ENCODE measurements around the gene UQCR10.

Gene UQCR10

DNA sequence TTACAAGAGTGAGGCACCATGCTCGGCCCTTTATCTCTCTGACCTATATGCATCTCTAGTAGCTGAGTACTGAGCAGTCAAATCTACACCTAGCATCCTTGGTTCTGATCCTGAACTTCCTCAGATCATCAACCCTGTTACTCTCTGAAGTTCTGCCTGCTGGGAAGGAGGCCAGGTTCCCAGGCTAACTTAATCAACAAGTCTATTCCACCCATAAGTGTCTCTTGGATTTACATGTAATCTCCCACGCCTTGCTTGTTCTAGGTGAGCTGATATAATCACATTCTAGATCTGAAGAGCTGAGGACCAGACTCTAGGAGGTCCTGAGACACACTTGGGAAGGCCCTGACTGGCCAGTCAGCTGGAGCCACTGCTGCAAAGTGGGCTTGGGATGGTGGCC, 25.2 kb upstream of the UQCR10 start:
- no peak for TF ChIP-seq CTCF (IDR thresholded peaks at IDR 0.05; ENCODE audit: control extremely low read depth, extremely low read depth, low read depth, missing control alignments)
- ChIA-PET POLR2A (no interaction called here), CTCF (interaction anchor here (1.1 to 1.5 kb wide), 2 partner anchors 40 to 263 kb away, joined by 3 to 6 read pairs; no protein-coding TSS in a partner anchor)
- no peak for DNase-seq (ENCODE audit: extremely low spot score)

- DNase-seq (ENCODE audit: extremely low spot score): no peak
- ChIA-PET POLR2A (no interaction called here), CTCF (interaction anchor here (1.1 to 1.5 kb wide), 2 partner anchors 41 to 263 kb away, joined by 3 to 6 read pairs; no protein-coding TSS in a partner anchor)
- no peak for TF ChIP-seq CTCF (IDR thresholded peaks at IDR 0.05; ENCODE audit: control extremely low read depth, extremely low read depth, low read depth, missing control alignments)
These were observed 24.8 kb upstream of the UQCR10 start for GRCh38 chr22:29742326-29742725.

DNA sequence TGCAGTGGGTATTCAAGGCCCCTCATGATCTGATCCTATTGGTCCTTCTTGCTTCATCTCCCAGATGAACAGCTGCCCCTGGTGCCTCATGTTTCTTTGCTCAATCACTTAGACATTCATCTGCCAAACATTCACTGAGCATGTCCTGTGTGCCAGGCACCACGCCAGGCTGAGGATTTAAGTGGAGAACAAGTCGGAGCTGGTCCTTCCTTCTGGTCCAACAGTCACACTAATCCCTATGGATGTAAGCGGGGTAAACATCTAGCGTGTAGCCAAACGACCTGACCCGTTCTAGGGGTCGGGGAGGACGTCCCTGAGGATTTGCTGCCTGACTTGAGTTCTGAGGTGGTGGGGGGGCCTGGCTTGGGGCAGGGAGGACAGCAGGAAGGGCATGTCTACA, 22.3 kb upstream of the UQCR10 start:
- TF ChIP-seq CTCF (IDR thresholded peaks at IDR 0.05; ENCODE audit: control extremely low read depth, extremely low read depth, low read depth, missing control alignments): no peak
- POLR2A ChIA-PET: no interaction called here
- CTCF ChIA-PET: no interaction called here
- DNase-seq (ENCODE audit: extremely low spot score): no peak

DNA sequence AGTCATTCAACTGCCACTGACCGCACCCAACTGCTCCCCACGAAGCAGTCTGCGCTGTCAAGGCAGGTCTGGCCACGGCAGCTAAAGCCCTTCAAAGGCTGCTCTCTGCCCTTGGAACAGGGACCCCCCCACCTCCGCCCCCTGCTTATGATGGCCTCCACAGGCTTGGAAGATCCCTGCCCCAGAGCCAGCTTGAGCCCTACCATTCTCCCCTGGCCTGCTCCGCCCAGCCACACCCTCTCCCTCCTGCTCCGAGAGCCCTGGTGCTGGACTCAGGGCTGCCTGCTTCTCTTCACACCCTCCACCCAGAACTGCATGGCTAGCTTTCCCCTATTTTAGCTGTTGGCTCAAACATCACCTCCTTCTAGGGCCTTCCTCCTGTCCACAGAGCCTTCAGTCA, 19.3 kb upstream of the UQCR10 start:
- CTCF ChIA-PET: no interaction called here

GRCh38 chr22:29748248-29748893, 18.8 kb upstream of the UQCR10 start:
- ChIA-PET POLR2A (no interaction called here), CTCF (no interaction called here)
- no peak for TF ChIP-seq CTCF (IDR thresholded peaks at IDR 0.05; ENCODE audit: control extremely low read depth, extremely low read depth, low read depth, missing control alignments)
- no peak for DNase-seq (ENCODE audit: extremely low spot score)

More for the DNA sequence above, 19.3 kb upstream of the UQCR10 start:
- POLR2A ChIA-PET: no interaction called here
- DNase-seq (ENCODE audit: extremely low spot score): no peak
- TF ChIP-seq CTCF (IDR thresholded peaks at IDR 0.05; ENCODE audit: control extremely low read depth, extremely low read depth, low read depth, missing control alignments): no peak

- no peak for TF ChIP-seq CTCF (IDR thresholded peaks at IDR 0.05; ENCODE audit: control extremely low read depth, extremely low read depth, low read depth, missing control alignments)
- CTCF ChIA-PET: no interaction called here
- POLR2A ChIA-PET: no interaction called here
- DNase-seq (ENCODE audit: extremely low spot score): no peak
These were observed 17.1 kb upstream of the UQCR10 start for GRCh38 chr22:29750029-29750428.
